ENCODE data around the gene FANCL.
"Not testable (repeated sequence)": the region's sequence is repeated elsewhere in the genome, so short reads cannot be mapped to it uniquely, and the experiment has no call there.

FANCL gene

DNA sequence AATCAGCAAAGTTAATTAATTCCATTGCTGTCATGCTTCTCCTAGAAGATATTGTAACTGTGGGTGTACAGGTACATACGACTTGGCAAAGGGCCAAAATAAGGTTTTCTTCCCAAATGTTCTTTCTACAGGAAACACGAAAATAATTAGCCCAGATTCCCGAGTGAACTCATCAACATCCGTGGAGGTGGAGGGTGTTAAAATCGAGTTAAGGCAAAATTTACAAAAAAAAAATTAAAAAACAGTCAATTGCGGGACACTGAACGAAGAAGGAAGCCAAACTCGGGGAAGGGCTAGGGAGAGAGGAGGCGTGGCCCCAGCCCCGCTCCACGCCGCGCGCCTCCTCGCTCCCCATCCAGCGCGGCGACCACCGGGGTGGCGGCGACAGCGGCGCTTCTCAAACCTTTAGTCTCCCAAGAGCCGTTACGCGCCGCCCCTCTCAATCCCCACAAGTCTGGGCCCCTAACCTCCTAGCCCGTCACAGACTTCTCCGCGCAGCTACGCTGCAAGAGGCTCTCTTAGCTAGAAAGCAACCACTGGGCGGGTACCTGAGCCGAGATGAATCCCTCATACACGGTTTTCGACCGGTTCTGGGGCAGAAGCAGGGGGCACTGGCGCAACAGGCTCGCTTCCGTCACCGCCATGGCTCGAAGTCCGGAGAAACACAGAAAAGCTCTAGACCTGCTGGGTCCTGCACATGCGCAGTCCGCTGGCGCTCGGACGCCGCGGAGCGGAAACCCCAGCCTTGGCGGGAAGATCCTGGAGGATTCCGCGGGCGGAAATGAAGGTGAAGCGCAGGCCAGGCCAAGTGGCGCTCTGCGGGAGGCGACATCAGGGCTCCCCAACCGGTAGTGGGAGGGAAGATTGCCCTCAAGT lies at the start of gene FANCL:
Gene FANCL, minus strand, starts transcription at position 656 of the 876 bp plus-strand sequence. Its CDS starts 12 bp downstream, at position 644.
- DNase-seq = peak; percentile 96

DNA sequence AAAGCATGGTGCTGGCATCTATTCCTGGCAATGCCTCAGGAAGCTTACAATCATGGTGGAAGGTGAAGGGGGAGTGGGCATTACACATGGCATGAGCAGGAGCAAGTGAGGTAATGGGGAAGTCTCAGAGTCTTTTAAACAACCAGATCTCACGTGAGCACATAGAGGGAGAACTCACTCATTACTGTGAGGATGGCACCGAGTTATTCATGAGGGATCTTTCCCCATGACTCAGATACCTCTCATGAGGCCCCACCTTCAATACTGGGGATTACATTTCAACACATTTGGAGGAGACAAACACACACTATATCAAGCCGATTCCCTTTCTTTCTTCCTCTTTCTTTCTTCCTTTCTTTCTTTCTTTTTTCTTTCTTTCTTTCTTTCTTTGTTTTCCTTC lies 47.9 kb upstream of the FANCL start:
- no peak for DNase-seq

DNA sequence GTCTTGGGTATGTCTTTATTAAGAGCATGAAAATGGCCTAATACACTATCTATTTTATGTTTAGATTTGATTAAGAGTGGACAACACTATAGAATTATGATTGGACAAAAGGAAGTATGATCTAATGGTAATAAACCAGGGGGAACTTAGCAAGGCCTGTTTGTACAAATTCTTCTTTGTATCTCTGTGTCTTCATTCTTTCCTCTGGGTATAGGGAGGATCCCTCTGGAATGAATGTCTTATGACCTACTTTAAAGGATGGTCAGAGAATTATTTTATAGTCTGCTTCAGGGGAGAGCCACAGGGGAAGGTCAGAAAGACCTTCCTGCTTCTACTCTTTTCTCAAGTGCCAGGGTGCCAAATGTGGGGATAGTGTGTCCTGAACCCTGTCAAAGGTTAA lies 42.8 kb upstream of the FANCL start:
- DNase-seq = no peak

DNA sequence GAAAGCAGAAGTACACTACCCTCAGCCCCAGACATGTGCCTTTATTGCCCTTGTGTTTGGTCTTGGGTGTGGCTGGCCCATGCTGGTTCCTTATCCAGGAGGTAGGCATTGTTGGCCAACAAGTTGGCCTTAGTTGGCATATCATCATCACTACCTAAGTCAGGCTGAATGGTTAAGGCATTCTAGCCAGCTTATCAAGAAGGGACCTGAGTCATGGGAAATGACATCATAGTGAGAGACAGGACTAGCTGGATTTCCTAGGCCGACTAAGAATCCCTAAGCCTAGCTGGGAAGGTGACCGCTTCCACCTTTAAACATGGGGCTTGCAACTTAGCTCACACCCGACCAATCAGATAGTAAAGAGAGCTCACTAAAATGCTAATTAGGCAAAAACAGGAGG lies 34.0 kb upstream of the FANCL start:
- not testable (repeated sequence) for DNase-seq

DNA sequence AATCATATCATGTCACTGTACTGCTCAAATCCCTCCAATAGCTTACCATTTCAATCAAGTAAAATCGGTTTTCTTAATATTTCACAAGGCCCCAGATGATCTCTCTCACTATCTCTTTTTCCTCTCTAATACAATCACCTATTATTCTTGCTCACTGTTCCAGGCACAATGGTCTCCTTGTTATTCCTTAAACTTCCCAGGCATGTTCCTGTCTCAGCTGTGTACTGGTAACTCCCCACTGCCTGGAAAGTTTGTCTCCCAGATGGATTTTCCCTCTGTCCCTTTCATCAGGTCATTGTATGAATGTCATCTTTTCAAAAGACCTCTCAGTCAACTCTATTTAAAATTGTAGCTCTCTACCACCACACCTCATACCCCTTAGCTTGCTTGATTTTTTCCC lies 30.7 kb upstream of the FANCL start:
- no peak for DNase-seq

DNA sequence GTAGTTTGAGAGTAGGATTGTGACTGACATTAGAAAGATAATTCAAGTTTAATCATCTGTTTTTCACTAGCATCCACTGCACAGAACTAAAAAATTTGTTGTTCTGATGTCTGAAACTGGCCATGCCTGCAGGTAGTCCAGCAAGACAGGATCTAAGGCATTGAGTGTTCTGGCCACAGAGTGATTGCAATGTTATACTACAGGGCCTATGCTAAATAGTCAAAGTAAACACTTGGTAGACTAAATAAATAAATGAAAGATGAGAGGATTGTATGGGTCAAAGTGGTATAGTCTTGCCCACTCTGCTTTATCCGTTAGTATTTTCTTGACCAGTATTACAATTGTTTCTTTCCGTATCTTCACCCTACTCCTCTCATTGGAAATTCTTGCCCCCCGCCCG lies 27.6 kb upstream of the FANCL start:
- no peak for DNase-seq

DNA sequence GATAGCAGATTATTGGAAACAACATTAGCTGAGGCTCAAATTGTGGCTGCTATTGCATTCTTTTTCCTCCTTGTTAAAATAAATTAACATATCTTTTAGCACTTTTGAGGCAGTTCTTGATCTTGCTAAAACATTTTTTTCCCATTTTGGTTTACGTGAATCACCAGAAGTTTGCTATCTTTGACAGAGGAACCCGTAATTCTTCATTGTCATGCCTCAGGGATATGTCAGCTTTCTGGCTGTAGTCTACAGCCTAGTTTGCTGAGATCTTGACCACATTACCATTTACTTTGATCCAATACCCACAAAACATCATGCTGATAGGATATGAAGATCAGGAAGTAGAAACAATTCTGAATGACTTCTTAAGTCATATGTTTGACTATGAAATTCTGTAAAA lies 25.1 kb upstream of the FANCL start:
- no peak for DNase-seq

DNA sequence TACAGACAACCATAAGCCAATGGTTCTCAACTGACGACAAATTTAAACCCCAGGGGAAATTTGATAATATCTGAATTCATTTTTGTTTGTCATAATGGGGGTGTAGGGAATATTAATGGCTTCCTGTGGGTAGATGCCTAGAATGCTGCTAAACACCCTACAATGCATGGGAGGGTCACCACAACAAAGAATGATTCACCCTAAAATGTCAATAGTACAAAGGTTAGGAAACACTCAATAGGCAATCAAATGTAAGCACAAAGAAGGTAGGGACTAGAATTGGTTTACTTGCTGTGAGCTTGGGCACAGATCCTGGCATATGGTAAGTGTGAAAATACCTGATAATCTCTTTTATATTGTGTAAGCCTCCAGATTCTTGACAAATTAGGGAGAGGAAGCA lies 20.1 kb upstream of the FANCL start:
- DNase-seq = no peak

DNA sequence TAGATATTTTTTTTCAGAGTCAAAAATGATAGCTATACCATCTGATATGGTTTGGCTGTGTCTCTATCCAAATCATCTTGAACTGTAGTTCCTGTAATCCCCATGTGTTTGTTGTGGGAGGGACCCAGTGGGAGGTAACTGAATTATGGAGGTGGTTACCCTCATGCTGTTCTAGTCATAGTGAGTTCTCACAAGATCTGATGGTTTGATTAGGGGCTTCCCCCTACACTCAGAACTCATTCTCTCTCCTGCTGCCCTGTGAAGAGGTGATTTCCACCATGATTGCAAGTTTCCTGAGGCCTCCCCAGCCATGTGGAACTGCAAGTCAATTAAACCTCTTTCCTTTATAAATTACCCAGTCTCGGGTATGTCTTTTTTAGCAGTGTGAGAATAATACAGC lies 17.3 kb upstream of the FANCL start:
- not testable (repeated sequence) for DNase-seq

DNA sequence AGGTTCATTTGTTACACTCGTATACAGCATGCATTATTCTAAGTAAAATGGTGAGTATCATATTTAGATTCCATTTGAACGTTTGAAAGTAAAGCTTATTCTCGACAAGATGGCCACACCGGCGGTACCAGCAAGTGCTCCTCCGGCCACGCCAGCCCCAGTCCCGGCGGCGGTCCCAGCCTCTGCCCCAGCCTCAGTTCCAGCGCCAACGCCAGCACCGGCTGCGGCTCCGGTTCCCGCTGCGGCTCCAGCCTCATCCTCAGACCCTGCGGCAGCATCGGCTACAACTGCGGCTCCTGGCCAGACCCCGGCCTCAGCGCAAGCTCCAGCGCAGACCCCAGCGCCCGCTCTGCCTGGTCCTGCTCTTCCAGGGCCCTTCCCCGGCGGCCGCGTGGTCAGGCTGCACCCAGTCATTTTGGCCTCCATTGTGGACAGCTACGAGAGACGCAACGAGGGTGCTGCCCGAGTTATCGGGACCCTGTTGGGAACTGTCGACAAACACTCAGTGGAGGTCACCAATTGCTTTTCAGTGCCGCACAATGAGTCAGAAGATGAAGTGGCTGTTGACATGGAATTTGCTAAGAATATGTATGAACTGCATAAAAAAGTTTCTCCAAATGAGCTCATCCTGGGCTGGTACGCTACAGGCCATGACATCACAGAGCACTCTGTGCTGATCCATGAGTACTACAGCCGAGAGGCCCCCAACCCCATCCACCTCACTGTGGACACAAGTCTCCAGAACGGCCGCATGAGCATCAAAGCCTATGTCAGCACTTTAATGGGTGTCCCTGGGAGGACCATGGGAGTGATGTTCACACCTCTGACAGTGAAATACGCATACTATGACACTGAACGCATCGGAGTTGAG lies 10.4 kb upstream of the FANCL start:
- DNase-seq = not testable (repeated sequence)

DNA sequence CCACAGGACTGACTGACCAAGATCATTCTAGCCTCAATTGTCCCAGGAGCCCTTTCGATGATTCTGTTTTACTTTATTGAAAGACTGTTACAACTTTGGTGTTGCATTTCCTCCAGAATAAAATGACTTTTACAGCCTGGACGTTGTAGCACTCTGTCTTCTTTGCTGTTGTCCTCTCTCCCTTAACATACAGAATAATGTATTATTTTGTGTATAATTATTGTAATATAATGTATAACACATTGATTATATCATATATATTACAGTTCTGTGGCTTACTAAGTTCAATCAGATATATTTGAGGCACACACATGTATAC lies 380 bp upstream of the FANCL start:
- DNase-seq = no peak

DNA sequence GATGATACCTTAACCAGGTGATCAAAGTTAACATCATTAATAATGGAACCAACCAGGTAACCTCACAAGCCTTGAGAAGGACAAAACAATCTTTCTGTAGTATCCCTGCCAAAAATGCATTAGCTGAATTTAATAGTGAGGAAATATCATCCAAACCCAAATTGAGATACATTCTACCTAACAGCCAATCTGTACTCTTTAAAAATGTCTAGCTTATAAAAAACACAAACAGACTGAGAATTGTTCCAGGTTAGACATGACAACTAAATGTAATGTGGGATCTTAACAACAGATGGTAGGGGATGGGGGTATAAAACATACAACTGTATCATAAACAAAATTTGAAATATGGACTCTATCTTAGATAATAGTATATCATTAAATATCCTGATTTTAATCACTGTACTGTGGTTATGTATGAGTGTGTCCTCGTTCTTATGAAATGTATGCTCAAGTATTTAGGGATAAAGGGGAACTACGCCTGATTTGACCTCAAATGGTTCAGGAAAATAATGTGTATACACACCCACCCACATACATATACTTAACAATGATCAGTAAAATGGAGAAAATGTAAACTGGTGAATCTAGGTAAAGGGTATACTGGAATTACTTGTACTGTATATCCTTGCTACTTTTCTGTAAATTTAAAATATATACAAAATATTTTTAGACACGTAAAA lies 1.7 kb downstream of the FANCL start:
- DNase-seq = no peak

DNA sequence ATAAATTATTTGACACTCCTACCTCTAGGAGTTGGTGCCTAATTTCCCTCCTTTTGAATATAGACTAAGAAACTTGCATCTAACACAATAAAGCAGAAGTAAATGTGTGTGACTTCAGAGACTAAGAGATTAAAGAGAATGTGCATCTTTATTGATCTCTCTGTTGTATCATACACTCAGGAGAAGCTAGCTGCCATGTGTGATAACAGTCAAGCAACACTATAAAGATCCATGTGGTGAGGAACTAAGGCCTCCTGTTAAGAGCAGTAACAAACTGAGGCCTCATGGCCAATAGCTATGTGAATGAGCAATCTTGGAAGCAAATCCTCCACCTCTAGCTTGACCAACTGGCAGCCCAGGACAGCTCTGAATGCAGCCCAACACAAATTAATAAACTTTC lies 3.4 kb downstream of the FANCL start:
- DNase-seq = no peak

DNA sequence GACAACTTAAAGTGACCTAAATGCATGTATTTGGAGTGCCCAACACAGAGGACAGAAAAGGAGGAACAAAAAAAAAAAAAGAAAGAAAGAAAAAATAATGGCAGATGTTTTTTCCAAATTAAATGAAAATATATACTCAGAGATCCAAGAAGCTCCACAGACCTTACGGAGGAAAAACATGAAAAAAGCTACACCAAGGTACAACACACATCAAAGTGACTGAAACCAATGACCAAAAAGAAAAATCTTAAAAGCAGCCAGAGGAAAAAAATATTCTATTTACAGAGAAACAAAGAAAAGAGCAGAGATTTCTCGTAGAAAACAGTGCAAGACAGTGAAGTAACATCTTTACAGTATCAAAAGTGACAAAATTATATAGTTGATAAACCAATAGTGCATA lies 5.1 kb downstream of the FANCL start:
- DNase-seq = no peak

DNA sequence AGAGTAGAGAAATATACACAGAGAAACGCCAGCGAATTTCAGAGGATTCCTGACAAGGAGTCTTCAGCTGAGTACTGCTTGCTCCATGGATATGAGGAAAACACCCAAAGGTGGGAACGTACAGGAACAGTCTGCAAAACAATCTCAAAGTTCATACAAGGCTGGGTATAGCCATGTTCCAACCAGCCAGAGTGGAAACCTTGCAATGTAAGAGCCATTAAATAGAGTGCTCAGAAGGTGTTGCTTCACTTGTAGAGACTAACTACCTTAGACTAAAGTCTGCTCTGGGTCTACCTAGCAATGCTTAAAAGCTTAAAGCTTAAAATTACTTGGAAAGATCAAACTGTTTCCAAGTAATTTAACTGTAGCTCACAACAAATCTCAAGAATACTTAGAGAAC lies 6.0 kb downstream of the FANCL start:
- no peak for DNase-seq

DNA sequence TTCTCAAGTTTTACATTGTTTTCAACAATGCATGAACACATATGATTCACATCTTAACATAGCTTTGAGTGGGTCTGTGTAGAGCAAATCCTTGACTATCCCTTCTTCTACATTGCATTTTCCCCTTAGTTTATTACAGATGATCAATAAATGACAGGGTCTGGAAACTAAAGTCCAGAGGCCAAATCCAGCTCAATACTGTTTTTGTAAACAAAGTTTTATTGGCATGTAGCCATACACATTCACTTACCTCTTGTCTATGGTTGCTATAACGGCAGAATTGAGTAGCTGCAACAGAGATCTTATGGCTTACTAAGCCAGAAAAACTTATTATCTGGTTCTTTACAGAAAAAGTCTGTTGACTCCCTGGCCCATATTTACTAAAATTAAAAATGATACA lies 12.8 kb downstream of the FANCL start:
- no peak for DNase-seq

DNA sequence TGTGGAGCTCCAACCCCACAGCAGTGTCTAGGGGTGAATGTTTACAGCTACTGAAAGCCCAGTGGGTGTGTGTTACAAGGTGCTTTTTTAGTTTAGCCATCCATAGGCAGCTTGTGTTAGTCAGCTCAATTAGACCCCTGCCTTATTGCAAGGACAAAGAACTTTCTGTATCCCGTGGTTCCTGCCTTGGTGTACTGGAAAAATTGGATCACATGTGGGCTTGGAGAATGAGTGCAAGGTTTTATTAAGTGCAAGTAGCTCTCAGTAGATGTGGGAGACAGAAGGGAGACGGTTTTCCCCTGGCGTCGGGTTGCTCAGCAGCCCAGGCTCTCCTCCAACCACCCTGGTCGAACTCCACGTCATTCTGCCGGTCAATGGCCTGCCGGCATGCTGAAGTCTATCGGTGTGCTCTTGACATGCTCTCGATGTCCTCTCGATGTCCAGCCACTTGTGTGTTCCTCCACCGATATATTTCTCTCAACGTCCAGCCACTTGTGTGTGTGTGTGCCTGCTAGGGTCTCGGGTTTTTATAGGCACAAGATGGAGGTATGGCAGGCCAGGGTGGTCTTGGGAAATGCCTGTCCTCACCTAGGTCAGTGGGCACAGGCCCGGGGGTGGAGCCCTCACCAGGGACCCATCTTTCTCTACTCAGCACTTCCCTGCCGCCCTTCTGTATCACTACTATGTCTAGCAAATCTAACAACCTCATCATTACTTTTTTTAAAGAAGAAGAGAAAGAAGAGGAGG lies 13.8 kb downstream of the FANCL start:
- DNase-seq = no peak

DNA sequence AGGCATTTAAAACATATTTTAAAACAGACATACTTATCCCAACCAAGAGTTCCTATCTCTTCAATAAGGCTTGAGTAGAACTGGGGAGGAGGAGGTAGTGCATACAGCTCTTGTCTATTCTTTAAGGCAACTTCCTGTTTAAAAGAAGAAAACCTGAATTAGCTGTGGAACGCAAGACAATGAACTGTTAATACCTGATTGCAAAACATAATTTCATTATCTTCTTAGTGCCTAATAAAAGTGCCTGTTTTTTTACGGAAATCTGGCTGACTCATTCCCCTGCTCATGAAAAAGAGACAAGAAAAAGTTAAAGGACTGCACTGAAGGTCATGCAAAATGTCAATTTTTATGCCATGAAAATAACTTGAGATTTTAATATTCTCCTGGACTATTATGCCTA lies 19.2 kb downstream of the FANCL start:
- DNase-seq = no peak

DNA sequence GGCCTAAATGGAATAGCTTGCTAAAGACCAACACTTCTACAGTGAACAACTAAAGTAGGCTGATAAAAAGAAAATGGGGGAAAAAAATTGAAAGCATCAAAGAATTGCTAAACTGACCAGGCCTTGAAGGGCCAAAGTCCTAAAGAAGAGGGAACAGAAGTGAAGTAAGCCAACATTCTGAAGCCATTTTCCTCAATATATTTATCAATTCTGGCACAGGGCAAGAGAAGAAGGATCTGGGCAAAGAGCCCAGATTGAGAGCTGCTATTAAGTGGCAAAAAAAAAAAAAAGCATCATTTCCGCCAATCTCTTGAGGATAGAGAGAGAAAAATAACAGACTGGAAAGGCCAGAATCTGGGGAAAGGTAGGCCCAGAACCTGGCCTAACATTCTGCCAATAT lies 25.7 kb downstream of the FANCL start:
- DNase-seq = no peak

DNA sequence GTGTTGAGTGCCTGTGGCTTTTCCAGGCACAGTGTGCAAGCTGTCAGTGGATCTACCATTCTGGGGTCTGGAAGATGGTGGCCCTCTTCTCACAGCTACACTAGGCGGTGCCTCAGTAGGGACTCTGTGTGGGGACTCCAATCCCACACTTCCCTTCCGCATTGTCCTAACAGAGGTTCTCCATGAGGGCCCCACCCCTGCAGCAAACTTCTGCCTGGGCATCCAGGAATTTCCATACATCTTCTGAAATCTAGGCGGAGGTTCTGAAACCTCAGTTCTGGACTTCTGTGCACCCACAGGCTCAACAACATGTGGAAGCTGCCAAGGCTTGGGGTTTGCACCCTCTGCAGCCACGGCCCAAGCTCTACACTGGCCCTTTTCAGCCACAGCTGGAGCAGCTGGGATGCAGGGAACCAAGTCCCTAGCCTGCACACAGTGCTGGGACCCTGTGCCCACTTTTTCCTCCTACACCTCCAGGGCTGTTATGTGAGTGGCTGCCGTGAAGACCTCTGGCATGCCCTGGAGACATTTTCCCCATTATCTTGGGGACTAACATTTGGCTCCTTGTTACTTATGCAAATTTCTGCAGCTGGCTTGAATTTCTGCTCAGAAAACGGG lies 30.1 kb downstream of the FANCL start:
- DNase-seq = not testable (repeated sequence)

DNA sequence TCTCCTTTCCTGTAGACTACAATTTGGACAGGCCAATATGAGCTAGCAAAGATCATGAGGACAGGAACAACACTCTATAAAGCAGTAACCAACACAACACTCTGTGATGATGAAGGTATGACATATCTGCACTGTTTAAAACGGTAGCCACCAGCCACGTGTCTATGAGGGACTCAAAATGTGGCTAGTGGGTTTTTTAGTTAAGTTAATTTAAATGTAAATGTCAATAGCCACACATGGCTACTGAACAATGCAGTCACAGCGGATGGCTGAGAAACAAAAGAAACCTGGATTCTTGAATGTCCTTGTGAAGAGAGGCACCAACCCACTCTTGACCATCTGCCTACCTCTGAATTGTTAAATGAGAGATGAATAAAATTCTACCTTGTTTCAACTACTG lies 33.9 kb downstream of the FANCL start:
- DNase-seq = no peak

DNA sequence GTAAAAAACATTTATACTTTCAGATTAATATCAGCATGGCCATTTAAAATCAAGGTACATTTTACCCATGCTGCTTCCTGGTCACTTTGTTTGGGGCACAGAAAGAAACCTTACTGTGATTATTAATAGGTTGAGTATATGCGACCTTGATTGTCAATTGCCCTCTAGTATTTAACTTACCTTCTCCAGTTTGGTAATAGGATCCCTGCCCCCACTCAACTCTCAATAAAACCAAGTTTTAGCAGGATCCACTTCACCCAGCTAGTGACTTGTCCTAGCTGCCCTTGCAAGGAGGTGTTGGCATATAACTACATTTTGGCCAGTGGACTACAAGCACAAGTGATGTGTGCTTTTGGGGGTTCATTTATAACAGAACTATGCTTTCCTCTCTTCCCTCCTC lies 34.3 kb downstream of the FANCL start:
- no peak for DNase-seq

Data from islet precursor cell (in vitro differentiated cells).